NCI-H226 (cell line): ENCODE measurements around the gene SEPTIN2.
"Not testable (repeated sequence)": the region's sequence is repeated elsewhere in the genome, so short reads cannot be mapped to it uniquely, and the experiment has no call there.

Experiments used
- DNase-seq: peaks from one replicate; pipeline ENCODE4 v3.0.0-alpha.2; 2015

Gene SEPTIN2

GRCh38 chr2:241354668-241355658, 39.2 kb downstream of the SEPTIN2 start:
- DNase-seq: peak; percentile 64

GRCh38 chr2:241355983-241356870, 40.5 kb downstream of the SEPTIN2 start, which contains the start of gene FARP2:
TSS of gene FARP2 (plus strand) at chr2:241356285. CDS start at chr2:241373108, 16,823 bp downstream.
- peak; percentile 96 for DNase-seq

GRCh38 chr2:241356871-241357260, 41.1 kb downstream of the SEPTIN2 start:
- DNase-seq: no peak

DNA sequence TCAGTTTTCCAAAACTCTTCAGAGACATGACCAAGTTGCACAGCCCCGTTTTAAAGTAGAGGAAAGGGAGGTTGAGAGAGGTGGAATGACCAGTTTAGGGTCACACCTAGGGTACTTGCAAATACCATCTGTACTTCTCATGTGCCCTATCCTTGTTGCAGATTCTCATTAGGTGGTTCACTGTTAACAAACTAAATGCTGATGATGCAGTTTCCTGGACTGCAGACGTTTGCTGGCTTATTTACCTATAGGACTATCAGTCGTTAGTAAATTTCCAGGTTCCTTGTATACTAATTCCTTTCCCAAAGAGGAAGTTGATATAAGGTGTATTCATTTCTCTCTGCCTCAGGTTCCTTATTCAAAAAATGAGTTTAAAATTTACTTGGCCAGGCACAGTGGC, 41.8 kb downstream of the SEPTIN2 start:
- DNase-seq: no peak

GRCh38 chr2:241358470-241358869, 42.7 kb downstream of the SEPTIN2 start:
- DNase-seq: no peak

DNA sequence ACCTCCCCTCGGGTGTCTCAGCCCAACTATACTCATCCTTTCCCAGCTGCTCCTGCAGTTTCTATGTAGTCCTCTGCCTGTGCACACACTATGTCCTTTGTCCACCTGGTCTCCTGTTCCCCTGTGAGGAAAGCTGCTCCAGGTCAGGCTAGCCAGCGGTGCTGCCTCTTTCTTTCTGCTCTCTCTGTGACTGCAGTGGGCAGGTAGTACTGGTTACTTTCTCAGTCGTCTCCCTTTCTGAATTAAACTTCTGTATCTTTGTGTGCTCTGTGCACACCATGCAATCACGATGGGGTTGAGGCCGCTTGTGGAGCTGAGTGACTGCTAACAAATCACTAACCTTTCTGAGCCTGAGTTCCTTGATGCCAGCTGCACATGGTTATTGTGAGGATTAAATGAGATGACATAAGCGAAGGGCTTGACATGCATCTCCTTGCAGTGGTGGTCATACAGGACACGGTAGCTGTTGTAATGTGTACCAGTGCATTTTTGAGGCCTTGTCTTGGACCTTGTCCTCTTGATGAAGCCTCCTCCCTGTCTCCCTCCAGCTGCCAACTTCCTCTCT, 43.8 kb downstream of the SEPTIN2 start:
- DNase-seq: no peak

- DNase-seq: no peak
These were observed 47.7 kb downstream of the SEPTIN2 start for GRCh38 chr2:241363426-241363825.

DNA sequence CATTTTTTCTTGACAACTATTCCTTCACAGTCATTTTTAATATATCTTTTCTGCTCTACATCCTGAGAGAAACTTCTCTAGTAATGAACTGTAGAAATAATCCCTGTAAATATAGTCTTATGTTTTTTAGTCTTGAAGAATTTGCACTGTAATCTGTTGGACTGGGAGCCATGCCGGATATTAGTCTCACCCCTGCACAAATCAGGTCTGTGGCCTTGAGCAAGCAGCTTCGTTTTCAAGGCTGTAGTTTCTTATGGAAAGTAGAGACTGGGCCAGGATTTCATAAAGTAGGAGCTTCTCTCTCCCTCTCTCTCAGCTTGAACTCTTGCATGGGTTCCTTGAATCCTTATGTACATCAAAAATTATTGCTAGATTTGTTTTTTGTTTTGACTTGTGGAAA, 49.1 kb downstream of the SEPTIN2 start:
- no peak for DNase-seq

- no peak for DNase-seq
These were observed 51.0 kb downstream of the SEPTIN2 start for GRCh38 chr2:241366678-241367077.

GRCh38 chr2:241368643-241369042, 52.9 kb downstream of the SEPTIN2 start:
- DNase-seq: no peak

- no peak for DNase-seq
These were observed 56.8 kb downstream of the SEPTIN2 start for GRCh38 chr2:241372361-241372992.

- DNase-seq: no peak
These were observed 57.7 kb downstream of the SEPTIN2 start for GRCh38 chr2:241373446-241373845.

- not testable (repeated sequence) for DNase-seq
These were observed 58.2 kb downstream of the SEPTIN2 start for GRCh38 chr2:241373906-241374305.

- no peak for DNase-seq
These were observed 59.6 kb downstream of the SEPTIN2 start for GRCh38 chr2:241375300-241375699.

DNA sequence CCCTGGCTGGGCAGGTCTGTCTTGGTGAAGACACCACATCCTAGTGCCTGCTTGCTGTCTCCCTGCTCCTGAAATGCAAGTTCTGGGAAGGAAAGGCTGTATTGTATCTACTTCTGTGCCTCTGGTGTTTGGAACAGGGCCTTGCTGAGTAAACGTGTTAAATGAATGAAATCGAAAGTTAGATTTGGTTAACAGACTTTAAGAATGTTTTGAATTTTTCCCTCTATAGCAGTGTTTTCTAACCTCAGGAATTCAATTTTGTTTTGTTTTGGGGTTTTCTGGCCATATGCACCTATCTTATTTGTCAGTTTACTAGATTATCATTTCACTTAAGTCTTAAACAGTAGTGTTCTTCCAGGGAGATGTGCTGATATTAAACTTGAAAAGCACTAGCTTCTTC, 61.1 kb downstream of the SEPTIN2 start:
- DNase-seq: no peak

DNA sequence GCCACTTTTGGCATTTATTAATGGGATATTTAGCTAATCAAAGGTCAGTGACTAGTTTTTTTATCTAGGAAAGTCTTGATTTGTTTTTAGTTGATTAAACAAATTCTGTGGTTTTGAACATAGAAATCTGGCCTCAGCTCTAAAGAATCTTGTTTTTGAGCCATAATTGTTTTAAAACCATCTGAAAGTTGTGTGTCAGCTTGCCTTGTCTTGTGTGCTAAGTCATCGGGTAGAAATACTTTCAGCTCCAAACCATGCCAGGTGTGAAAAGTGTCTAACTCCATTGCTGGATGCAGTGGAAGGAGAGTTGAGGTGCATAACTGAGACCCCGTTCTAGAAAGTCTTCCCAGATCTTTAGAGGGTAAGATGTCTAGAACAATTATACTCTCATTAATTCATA, 63.1 kb downstream of the SEPTIN2 start:
- no peak for DNase-seq

GRCh38 chr2:241379481-241380480, 64.1 kb downstream of the SEPTIN2 start:
- DNase-seq: no peak

- DNase-seq: no peak
These were observed 66.1 kb downstream of the SEPTIN2 start for GRCh38 chr2:241381872-241382271.

DNA sequence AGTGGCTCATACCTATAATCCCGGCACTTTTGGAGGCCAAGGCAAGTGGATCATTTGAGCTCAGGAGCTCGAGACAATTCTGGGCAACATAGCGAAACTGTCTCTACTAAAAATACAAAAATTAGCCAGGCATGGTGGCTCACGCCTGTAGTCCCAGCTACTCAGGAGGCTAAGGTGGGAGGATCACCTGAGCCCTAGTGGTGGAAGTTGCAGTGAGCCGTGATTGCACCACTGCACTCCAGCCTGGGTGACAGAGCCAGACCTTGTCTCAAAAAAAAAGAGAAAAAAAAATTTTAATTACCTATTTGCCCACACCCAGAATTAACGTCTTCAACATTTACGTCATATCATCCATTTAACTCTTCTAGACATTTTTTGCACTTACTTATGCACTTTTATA, 69.7 kb downstream of the SEPTIN2 start:
- DNase-seq: not testable (repeated sequence)

DNA sequence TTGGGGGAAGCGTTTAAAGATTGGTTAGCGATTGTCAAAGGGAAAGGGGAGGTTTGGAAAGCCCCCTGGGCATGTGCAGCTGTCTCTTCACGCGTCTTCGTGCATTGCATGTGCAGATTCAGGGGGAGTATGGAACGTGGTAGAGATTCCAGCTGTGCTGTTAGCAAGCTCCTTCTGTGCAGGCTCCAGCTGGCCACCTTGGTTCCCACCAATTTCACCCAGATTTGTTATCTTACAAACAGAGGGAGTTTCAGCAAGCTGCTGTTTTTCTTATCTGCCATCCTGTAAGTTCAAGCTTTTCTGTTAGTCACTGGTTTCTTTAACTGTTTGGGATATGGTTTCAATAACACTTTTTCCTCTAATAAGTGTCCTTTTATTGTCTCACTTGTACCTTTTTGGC, 70.8 kb downstream of the SEPTIN2 start:
- DNase-seq: no peak

DNA sequence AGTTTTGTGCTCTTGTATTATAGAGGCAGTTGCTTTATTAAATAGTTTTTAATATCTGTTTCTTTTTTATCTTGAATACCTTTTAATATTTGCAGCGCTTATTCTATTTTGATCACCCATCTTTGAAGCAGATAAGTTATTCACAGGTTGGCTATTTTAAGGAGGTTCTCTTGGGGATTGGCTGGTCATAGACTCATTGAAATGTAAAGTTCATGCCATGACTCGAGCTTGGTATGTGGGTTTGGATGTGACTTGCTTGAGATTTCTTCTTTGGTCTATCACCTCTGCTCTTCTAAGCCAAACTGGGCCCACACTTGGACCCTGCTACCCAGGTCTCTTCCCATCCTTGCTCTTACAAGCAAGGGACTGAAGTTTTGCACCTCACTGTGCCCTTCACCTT, 74.0 kb downstream of the SEPTIN2 start:
- no peak for DNase-seq
